H9 (cell line): ENCODE results near the gene C11orf21. TPM values are rescaled to one million over a fixed set of nuclear protein-coding genes. Genes with fewer than 3 reads are reported as not detected.

Experiments used
- DNase-seq: peaks from one replicate; pipeline ENCODE4 v3.0.0-alpha.2; 2017
- H2AFZ ChIP-seq: one replicate; pipeline ENCODE4 v1.6.1; 2013; ENCODE audit warnings: mild to moderate bottlenecking, low read length, control low read depth, moderate library complexity
- H2AK5ac ChIP-seq: 2 replicates; pipeline ENCODE4 v1.6.1; 2013; ENCODE audit warnings: low read length, control low read depth, mixed read lengths; ENCODE audit not compliant: insufficient read length
- H2BK120ac ChIP-seq: one replicate; pipeline ENCODE4 v1.6.1; 2013; ENCODE audit warnings: low read depth, mild to moderate bottlenecking, low read length, control low read depth, inconsistent platforms; ENCODE audit not compliant: poor library complexity, severe bottlenecking
- H2BK12ac ChIP-seq: 2 replicates; pipeline ENCODE4 v1.6.1; 2013; ENCODE audit warnings: low read length, control low read depth, mixed read lengths, low read depth; ENCODE audit not compliant: insufficient read length
- H2BK15ac ChIP-seq: 2 replicates; pipeline ENCODE4 v1.6.1; 2013; ENCODE audit warnings: low read depth, low read length, control low read depth
- H2BK20ac ChIP-seq: one replicate; pipeline ENCODE4 v1.6.1; 2013; ENCODE audit warnings: low read depth, mild to moderate bottlenecking, low read length, control low read depth, inconsistent platforms; ENCODE audit not compliant: poor library complexity, severe bottlenecking
- H2BK5ac ChIP-seq: 2 replicates; pipeline ENCODE4 v1.6.1; 2013; ENCODE audit warnings: low read length, control low read depth, mixed read lengths; ENCODE audit not compliant: insufficient read length
- H3K14ac ChIP-seq: 2 replicates; pipeline ENCODE4 v1.6.1; 2013; ENCODE audit warnings: low read length, control low read depth; ENCODE audit not compliant: insufficient read depth
- H3K18ac ChIP-seq: 2 replicates; pipeline ENCODE4 v1.6.1; 2013; ENCODE audit warnings: low read depth, mild to moderate bottlenecking, mixed read lengths, low read length, control low read depth; ENCODE audit not compliant: insufficient read length
- H3K23ac ChIP-seq: 2 replicates; pipeline ENCODE4 v1.6.1; 2013; ENCODE audit warnings: low read length, control low read depth, mixed read lengths, low read depth; ENCODE audit not compliant: insufficient read length
- H3K23me2 ChIP-seq: 2 replicates; pipeline ENCODE4 v1.6.1; 2013; ENCODE audit warnings: low read depth, mild to moderate bottlenecking, mixed read lengths, low read length, control low read depth; ENCODE audit not compliant: insufficient read length, poor library complexity, severe bottlenecking
- H3K27ac ChIP-seq: 2 replicates; pipeline ENCODE4 v1.5.1; 2013; ENCODE audit warnings: low read length, control low read depth, mixed read lengths, low read depth; ENCODE audit not compliant: insufficient read length
- H3K27me3 ChIP-seq: 2 replicates; pipeline ENCODE4 v1.6.1; 2013; ENCODE audit warnings: low read length, control low read depth, inconsistent platforms; ENCODE audit not compliant: insufficient read depth
- H3K4ac ChIP-seq: 2 replicates; pipeline ENCODE4 v1.6.1; 2013; ENCODE audit warnings: low read depth, mild to moderate bottlenecking, control low read depth, inconsistent platforms, low read length, moderate library complexity
- H3K4me1 ChIP-seq: 2 replicates; pipeline ENCODE4 v1.6.1; 2013; ENCODE audit warnings: low read length, control low read depth, inconsistent platforms; ENCODE audit not compliant: insufficient read depth
- H3K4me2 ChIP-seq: 2 replicates; pipeline ENCODE4 v1.6.1; 2013; ENCODE audit warnings: low read length, control low read depth, mixed read lengths; ENCODE audit not compliant: insufficient read length, insufficient read depth
- H3K56ac ChIP-seq: 2 replicates; pipeline ENCODE4 v1.6.1; 2013; ENCODE audit warnings: low read depth, mild to moderate bottlenecking, mixed read lengths, low read length, control low read depth; ENCODE audit not compliant: insufficient read length
- H3K79me1 ChIP-seq: 2 replicates; pipeline ENCODE4 v1.6.1; 2013; ENCODE audit warnings: low read depth, mild to moderate bottlenecking, moderate library complexity, low read length, control low read depth, inconsistent platforms; ENCODE audit not compliant: insufficient read depth, poor library complexity, severe bottlenecking
- H3K79me2 ChIP-seq: 2 replicates; pipeline ENCODE4 v1.6.1; 2013; ENCODE audit warnings: low read length, control low read depth, inconsistent platforms; ENCODE audit not compliant: insufficient read depth
- H3K9ac ChIP-seq: 2 replicates; pipeline ENCODE4 v1.6.1; 2013; ENCODE audit warnings: low read length, control low read depth, mixed read lengths; ENCODE audit not compliant: insufficient read length; ENCODE audit errors: extremely low read depth
- H3K9me3 ChIP-seq: one replicate; pipeline ENCODE4 v1.6.1; 2013; ENCODE audit warnings: low read depth, low read length, inconsistent platforms; ENCODE audit not compliant: control insufficient read depth
- H3T11ph ChIP-seq: one replicate; pipeline ENCODE4 v1.6.1; 2013; ENCODE audit warnings: mild to moderate bottlenecking, low read length, control low read depth, inconsistent platforms
- H4K20me1 ChIP-seq: one replicate; pipeline ENCODE4 v1.6.1; 2013; ENCODE audit not compliant: control insufficient read depth, insufficient read length, insufficient read depth
- H4K5ac ChIP-seq: 2 replicates; pipeline ENCODE4 v1.6.1; 2013; ENCODE audit warnings: low read depth, mild to moderate bottlenecking, mixed read lengths, low read length, control low read depth; ENCODE audit not compliant: insufficient read length
- H4K8ac ChIP-seq: replicated peaks from 2 replicates; pipeline ENCODE4 v1.6.1; 2013; ENCODE audit warnings: low read length, control low read depth, mixed read lengths, low read depth; ENCODE audit not compliant: insufficient read length
- H4K91ac ChIP-seq: 2 replicates; pipeline ENCODE4 v1.6.1; 2013; ENCODE audit warnings: low read depth, mild to moderate bottlenecking, moderate library complexity, mixed read lengths, low read length, control low read depth; ENCODE audit not compliant: insufficient read length
- H3K27ac Mint-ChIP-seq, 3 experiments: 2 replicates in 2 of 3; 3 replicates in 1 of 3; pipeline ENCODE4 v1.8.0; 2020 to 2021; ENCODE audit warnings: mixed read lengths in 3 of 3, mild to moderate bottlenecking in 1 of 3, moderate library complexity in 1 of 3
- H3K27me3 Mint-ChIP-seq: 2 replicates; pipeline ENCODE4 v1.8.0; 2021; ENCODE audit warnings: low read depth, mild to moderate bottlenecking, moderate library complexity, mixed read lengths
- H3K36me3 Mint-ChIP-seq, 3 experiments: 2 replicates in 2 of 3; 3 replicates in 1 of 3; pipeline ENCODE4 v1.8.0; 2020 to 2021; ENCODE audit warnings: low read depth in 3 of 3, mixed read lengths in 3 of 3; ENCODE audit not compliant: insufficient read depth in 1 of 3
- H3K4me1 Mint-ChIP-seq, 2 experiments: 2 replicates each; pipeline ENCODE4 v1.8.0; 2020; ENCODE audit warnings: mixed read lengths in 2 of 2
- H3K4me3 Mint-ChIP-seq, 2 experiments: 2 replicates in 1 of 2; 3 replicates in 1 of 2; pipeline ENCODE4 v1.8.0; 2020 to 2021; ENCODE audit warnings: mild to moderate bottlenecking in 2 of 2, mixed read lengths in 2 of 2, moderate library complexity in 1 of 2
- H3K9me3 Mint-ChIP-seq, 2 experiments: 2 replicates in 1 of 2; 3 replicates in 1 of 2; pipeline ENCODE4 v1.8.0; 2020; ENCODE audit warnings: mild to moderate bottlenecking in 2 of 2, mixed read lengths in 2 of 2, moderate library complexity in 1 of 2
- WGBS: extraction: QIAGEN DNeasy Blood & Tissue Kit; methylation state at CpG from one replicate; pipeline ENCODE4 v1.1.7; 2013; ENCODE audit warnings: missing lambda C conversion rate, low lambda C conversion rate, mixed read lengths; ENCODE audit not compliant: insufficient read length; ENCODE audit errors: extremely low coverage; 5-methylcytosine and 5-hydroxymethylcytosine counted together
- total RNA-seq: library from RNA; stranded (reverse); gene quantifications from 2 replicates; pipeline ENCODE4 v1.2.1, GENCODE V29; 2021
- TF ChIP-seq, protein P1 (sequence below): fragments of 200-600 bp; sonication (generic); conservative IDR thresholded peaks from 3 replicates; pipeline ENCODE4 v1.8.0; 2021; ENCODE audit warnings: antibody characterized with exemption, mild to moderate bottlenecking

C11orf21 gene
- total RNA-seq, 1 experiment from 2014 or later: not detected

DNA sequence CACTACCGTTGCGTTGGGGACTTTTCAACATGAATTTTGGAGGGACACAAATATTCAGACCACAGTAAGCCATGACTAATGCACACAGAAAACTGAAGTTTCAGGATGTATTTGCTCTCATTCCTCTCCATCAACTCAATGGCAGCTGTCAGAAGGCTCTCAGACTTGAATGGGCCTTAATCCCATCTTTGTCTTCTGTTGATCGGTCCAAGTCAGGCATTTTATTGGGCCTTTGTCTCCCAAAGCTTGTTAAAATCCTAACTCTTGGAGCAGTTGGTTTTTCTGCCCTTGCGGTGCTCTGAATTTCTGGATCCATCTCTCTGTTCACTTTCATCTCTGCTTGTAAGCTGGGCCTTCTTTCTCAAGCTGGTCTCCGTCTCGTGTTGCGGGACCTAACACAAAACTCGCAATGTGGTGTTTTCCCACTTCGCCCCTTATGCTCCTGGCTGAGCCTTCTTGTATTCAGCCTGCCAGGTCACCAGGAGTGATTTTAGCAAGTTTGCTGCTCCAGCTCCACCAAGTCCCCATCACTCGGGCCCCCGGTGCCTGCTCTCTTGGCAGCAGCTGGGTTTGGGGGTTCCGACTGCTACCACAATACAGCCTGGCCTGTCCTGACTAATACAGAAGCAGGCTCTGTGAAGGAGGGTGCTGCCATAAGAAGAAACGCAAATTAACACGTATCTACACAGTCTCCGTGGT is 27.1 kb upstream of the C11orf21 start:
- H3K4me1 ChIP-seq: no peaks in the 10 kb centered on the region
- H2BK12ac ChIP-seq: no peak overlapping the region
- no peak overlapping the region for H3K56ac ChIP-seq
- H3K23ac ChIP-seq: no peak overlapping the region
- H3K9ac ChIP-seq: no peak overlapping the region
- no peak overlapping the region for H2BK20ac ChIP-seq
- no peak overlapping the region for H3K4me2 ChIP-seq
- no peak overlapping the region for H2BK120ac ChIP-seq
- no peak overlapping the region for H4K5ac ChIP-seq
- no peak overlapping the region for H3K27ac ChIP-seq
- peaks cover 16 to 26% of the 10 kb centered on the region in 2 experiments for H3K9me3 Mint-ChIP-seq
- no peaks in the 10 kb centered on the region for H3K79me1 ChIP-seq
- no peak overlapping the region for H2AK5ac ChIP-seq
- H3K27me3 Mint-ChIP-seq: peaks cover 39% of the 10 kb centered on the region
- H3K4me1 Mint-ChIP-seq: peaks cover 11 to 14% of the 10 kb centered on the region in 2 experiments; a peak in 3 of 4 replicates
- H3K18ac ChIP-seq: no peak overlapping the region
- H3K4ac ChIP-seq: no peak overlapping the region
- TF ChIP-seq, protein P1, sequence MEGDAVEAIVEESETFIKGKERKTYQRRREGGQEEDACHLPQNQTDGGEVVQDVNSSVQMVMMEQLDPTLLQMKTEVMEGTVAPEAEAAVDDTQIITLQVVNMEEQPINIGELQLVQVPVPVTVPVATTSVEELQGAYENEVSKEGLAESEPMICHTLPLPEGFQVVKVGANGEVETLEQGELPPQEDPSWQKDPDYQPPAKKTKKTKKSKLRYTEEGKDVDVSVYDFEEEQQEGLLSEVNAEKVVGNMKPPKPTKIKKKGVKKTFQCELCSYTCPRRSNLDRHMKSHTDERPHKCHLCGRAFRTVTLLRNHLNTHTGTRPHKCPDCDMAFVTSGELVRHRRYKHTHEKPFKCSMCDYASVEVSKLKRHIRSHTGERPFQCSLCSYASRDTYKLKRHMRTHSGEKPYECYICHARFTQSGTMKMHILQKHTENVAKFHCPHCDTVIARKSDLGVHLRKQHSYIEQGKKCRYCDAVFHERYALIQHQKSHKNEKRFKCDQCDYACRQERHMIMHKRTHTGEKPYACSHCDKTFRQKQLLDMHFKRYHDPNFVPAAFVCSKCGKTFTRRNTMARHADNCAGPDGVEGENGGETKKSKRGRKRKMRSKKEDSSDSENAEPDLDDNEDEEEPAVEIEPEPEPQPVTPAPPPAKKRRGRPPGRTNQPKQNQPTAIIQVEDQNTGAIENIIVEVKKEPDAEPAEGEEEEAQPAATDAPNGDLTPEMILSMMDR: no peak
- H3K79me2 ChIP-seq: no peaks in the 10 kb centered on the region
- no peaks in the 10 kb centered on the region for H4K20me1 ChIP-seq
- no peaks in the 10 kb centered on the region for H3K23me2 ChIP-seq
- no peak overlapping the region for H4K91ac ChIP-seq
- DNase-seq: no peak
- no peaks in the 10 kb centered on the region for H3K27me3 ChIP-seq
- no peak overlapping the region for H3K27ac Mint-ChIP-seq
- H3K36me3 Mint-ChIP-seq: peaks cover 9 to 18% (median 11%) of the 10 kb centered on the region in 3 experiments; a peak in 6 of 7 replicates
- no peak overlapping the region for H2BK15ac ChIP-seq
- no peak overlapping the region for H2AFZ ChIP-seq
- H3T11ph ChIP-seq: no peak overlapping the region
- no CpG with 5 or more reads among the region's 15 CpGs for WGBS
- peaks cover 5% of the 10 kb centered on the region for H3K9me3 ChIP-seq
- no peak overlapping the region for H2BK5ac ChIP-seq
- H3K14ac ChIP-seq: no peak overlapping the region
- H3K4me3 Mint-ChIP-seq: no peak overlapping the region
- no peak overlapping the region for H4K8ac ChIP-seq
